WTC11 (cell line): Measurements from ENCODE around the gene MOBP. TPM values are rescaled to one million over a fixed set of nuclear protein-coding genes. Genes with fewer than 3 reads are reported as not detected.

Source experiments
- ATAC-seq: fragments of 200-7000 bp; cut with Tn5 transposase; 2 replicates; pipeline ENCODE4 v1.10.0; 2021; ENCODE audit warnings: mild to moderate bottlenecking, moderate library complexity
- CTCF ChIA-PET: fragments of 300-600 bp; sonication (Branson Sonifier 250); formaldehyde crosslinking; loops from one replicate; lab custom pipeline; 2021; ENCODE audit warnings: antibody characterized with exemption; lab: Charles Lee
- POLR2A ChIA-PET: fragments of 350-600 bp; sonication (Branson Sonifier 250); formaldehyde crosslinking; loops from one replicate; lab custom pipeline; 2021; ENCODE audit warnings: antibody characterized with exemption; lab: Charles Lee
- DNase-seq: peaks from one replicate; pipeline ENCODE4 v3.0.0; 2021; ENCODE audit warnings: low spot score
- H3K27ac Mint-ChIP-seq: 2 replicates; pipeline ENCODE4 v1.8.0; 2021; ENCODE audit warnings: mixed read lengths
- H3K27me3 Mint-ChIP-seq: 2 replicates; pipeline ENCODE4 v1.8.0; 2021; ENCODE audit warnings: low read depth, mild to moderate bottlenecking, moderate library complexity, mixed read lengths
- H3K36me3 Mint-ChIP-seq: 2 replicates; pipeline ENCODE4 v1.8.0; 2021; ENCODE audit warnings: mixed read lengths
- H3K4me1 Mint-ChIP-seq: 2 replicates; pipeline ENCODE4 v1.8.0; 2022; ENCODE audit warnings: mixed read lengths
- H3K4me3 Mint-ChIP-seq: 2 replicates; pipeline ENCODE4 v1.8.0; 2021; ENCODE audit warnings: mild to moderate bottlenecking, moderate library complexity, mixed read lengths
- H3K9me3 Mint-ChIP-seq: 2 replicates; pipeline ENCODE4 v1.8.0; 2021; ENCODE audit warnings: mixed read lengths
- CREM ChIP-seq: sonication (generic); formaldehyde crosslinking; IDR thresholded peaks from 2 replicates; pipeline ENCODE4 v1.8.1; 2022; ENCODE audit warnings: mild to moderate bottlenecking, missing genetic modification reagents, moderate library complexity
- E2F4 ChIP-seq: sonication (generic); formaldehyde crosslinking; IDR thresholded peaks from 2 replicates; pipeline ENCODE4 v1.8.1; 2022; ENCODE audit warnings: low read depth, mild to moderate bottlenecking, moderate library complexity, missing genetic modification reagents, borderline replicate concordance
- E2F5 ChIP-seq: sonication (generic); formaldehyde crosslinking; IDR thresholded peaks from 2 replicates; pipeline ENCODE4 v1.8.1; 2022; ENCODE audit warnings: mild to moderate bottlenecking, moderate library complexity, missing genetic modification reagents
- EMX1 ChIP-seq: fragments of 250-450 bp; sonication (Bioruptor Pico); IDR thresholded peaks from 2 replicates; pipeline ENCODE4 v1.8.0; 2021; ENCODE audit warnings: mild to moderate bottlenecking
- GTF2I ChIP-seq: fragments of 250-450 bp; sonication (Bioruptor Pico); conservative IDR thresholded peaks from 2 replicates; pipeline ENCODE4 v1.4.0; 2021; ENCODE audit warnings: mild to moderate bottlenecking
- HMGA2 ChIP-seq: fragments of 250-450 bp; sonication (Bioruptor Pico); IDR thresholded peaks from 2 replicates; pipeline ENCODE4 v1.4.0; 2021; ENCODE audit warnings: mild to moderate bottlenecking, moderate library complexity
- JUN ChIP-seq: sonication (generic); formaldehyde crosslinking; IDR thresholded peaks from 2 replicates; pipeline ENCODE4 v1.8.0; 2023; ENCODE audit warnings: mild to moderate bottlenecking, missing genetic modification reagents
- MXD4 ChIP-seq: fragments of 250-450 bp; sonication (Bioruptor Pico); IDR thresholded peaks from 2 replicates; pipeline ENCODE4 v1.8.0; 2021; ENCODE audit warnings: mild to moderate bottlenecking, moderate library complexity, borderline replicate concordance
- PRRX2 ChIP-seq: fragments of 250-450 bp; sonication (Bioruptor Pico); IDR thresholded peaks from 2 replicates; pipeline ENCODE4 v1.8.0; 2021; ENCODE audit warnings: mild to moderate bottlenecking
- TCF7 ChIP-seq: sonication (generic); formaldehyde crosslinking; IDR thresholded peaks from 2 replicates; pipeline ENCODE4 v1.8.0; 2022; ENCODE audit warnings: mild to moderate bottlenecking, low read depth, missing genetic modification reagents, moderate library complexity
- ZBTB21 ChIP-seq: sonication (generic); formaldehyde crosslinking; IDR thresholded peaks from 2 replicates; pipeline ENCODE4 v1.8.1; 2023; ENCODE audit warnings: mild to moderate bottlenecking, missing genetic modification reagents, borderline replicate concordance
- ZNF232 ChIP-seq: sonication (generic); formaldehyde crosslinking; IDR thresholded peaks from 2 replicates; pipeline ENCODE4 v1.8.0; 2022; ENCODE audit warnings: mild to moderate bottlenecking, missing genetic modification reagents
- ZNF281 ChIP-seq: sonication (generic); formaldehyde crosslinking; IDR thresholded peaks from 2 replicates; pipeline ENCODE4 v1.8.0; 2023; ENCODE audit warnings: mild to moderate bottlenecking, missing genetic modification reagents
- ZNF317 ChIP-seq: sonication (generic); formaldehyde crosslinking; IDR thresholded peaks from 2 replicates; pipeline ENCODE4 v1.8.1; 2023; ENCODE audit warnings: low read depth, mild to moderate bottlenecking, moderate library complexity, missing genetic modification reagents, borderline replicate concordance
- ZNF425 ChIP-seq: fragments of 250-450 bp; sonication (Bioruptor Pico); conservative IDR thresholded peaks from 2 replicates; pipeline ENCODE4 v1.9.0; 2021; ENCODE audit warnings: mild to moderate bottlenecking
- total RNA-seq: library from RNA; stranded (reverse); gene quantifications from 3 replicates; pipeline ENCODE4 v1.2.3, GENCODE V29; 2021
- TF ChIP-seq, protein P1 (sequence below): sonication (generic); formaldehyde crosslinking; conservative IDR thresholded peaks from 2 replicates; pipeline ENCODE4 v1.8.1; 2023; ENCODE audit warnings: mild to moderate bottlenecking, low read depth, missing genetic modification reagents, moderate library complexity
- TF ChIP-seq, protein P2 (sequence below): fragments of 250-450 bp; sonication (Bioruptor Pico); IDR thresholded peaks from 2 replicates; pipeline ENCODE4 v1.9.0; 2021; ENCODE audit warnings: mild to moderate bottlenecking

The MOBP gene
- total RNA-seq, 1 experiment from 2014 or later: 0.13 TPM

DNA sequence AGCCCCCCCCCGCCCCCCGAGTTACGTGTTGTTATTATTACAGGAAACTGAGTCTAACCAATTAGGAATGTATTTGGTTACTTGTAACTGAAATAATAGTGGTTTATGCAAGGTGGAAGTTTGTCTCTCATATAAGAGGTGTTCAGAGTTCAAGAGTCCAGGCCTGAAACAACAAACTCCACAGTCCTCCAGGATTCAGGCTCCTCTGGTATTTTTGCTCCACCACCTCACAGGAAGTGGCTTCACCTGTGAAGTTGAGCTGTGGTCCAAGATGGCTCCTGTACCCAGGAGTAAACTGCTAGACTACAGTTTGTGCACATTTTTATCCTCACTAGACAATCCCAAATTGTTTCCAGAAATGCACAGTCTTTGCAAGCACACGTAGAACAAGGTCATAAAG is 27.3 kb downstream of the MOBP start (continued):
- no peak for TF ChIP-seq TCF7 (CRISPR knock-in tag)

DNA sequence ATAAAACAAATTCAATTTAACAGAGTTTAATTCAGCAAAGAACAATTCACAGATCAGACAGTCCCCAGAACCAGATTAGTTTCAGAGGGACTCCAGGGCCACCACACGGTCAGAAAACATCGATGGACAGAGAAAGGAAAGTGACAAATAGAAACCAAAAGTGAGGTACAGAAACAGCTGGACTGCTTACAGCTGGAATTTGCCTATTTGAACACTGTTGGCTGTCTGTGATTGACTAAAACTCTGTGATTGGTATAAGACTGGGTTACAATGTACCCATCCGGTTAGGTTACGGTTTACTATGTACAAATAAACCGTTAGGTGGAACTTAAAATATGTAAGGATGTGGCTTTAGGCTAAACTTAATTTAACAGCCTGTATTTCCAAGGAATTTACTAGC is 30.3 kb downstream of the MOBP start:
- peaks cover 9% of the 10 kb centered on the region for H3K4me1 Mint-ChIP-seq
- no peak for ATAC-seq
- H3K27ac Mint-ChIP-seq: no peak overlapping the region
- H3K4me3 Mint-ChIP-seq: no peak overlapping the region
- TF ChIP-seq JUN (CRISPR knock-in tag) (no peak), ZNF232 (CRISPR knock-in tag) (no peak), ZBTB21 (CRISPR knock-in tag) (no peak), GTF2I (CRISPR knock-in tag) (no peak), CREM (no peak), PRRX2 (CRISPR knock-in tag) (no peak), ZNF317 (CRISPR knock-in tag) (no peak), E2F4 (CRISPR knock-in tag) (no peak), ZNF281 (CRISPR knock-in tag) (no peak), HMGA2 (CRISPR knock-in tag) (no peak), MXD4 (CRISPR knock-in tag) (no peak), E2F5 (CRISPR knock-in tag) (no peak), ZNF425 (no peak), EMX1 (CRISPR knock-in tag) (no peak)
- TF ChIP-seq, protein P1, sequence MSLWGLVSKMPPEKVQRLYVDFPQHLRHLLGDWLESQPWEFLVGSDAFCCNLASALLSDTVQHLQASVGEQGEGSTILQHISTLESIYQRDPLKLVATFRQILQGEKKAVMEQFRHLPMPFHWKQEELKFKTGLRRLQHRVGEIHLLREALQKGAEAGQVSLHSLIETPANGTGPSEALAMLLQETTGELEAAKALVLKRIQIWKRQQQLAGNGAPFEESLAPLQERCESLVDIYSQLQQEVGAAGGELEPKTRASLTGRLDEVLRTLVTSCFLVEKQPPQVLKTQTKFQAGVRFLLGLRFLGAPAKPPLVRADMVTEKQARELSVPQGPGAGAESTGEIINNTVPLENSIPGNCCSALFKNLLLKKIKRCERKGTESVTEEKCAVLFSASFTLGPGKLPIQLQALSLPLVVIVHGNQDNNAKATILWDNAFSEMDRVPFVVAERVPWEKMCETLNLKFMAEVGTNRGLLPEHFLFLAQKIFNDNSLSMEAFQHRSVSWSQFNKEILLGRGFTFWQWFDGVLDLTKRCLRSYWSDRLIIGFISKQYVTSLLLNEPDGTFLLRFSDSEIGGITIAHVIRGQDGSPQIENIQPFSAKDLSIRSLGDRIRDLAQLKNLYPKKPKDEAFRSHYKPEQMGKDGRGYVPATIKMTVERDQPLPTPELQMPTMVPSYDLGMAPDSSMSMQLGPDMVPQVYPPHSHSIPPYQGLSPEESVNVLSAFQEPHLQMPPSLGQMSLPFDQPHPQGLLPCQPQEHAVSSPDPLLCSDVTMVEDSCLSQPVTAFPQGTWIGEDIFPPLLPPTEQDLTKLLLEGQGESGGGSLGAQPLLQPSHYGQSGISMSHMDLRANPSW (CRISPR knock-in tag): no peak
- TF ChIP-seq, protein P2, sequence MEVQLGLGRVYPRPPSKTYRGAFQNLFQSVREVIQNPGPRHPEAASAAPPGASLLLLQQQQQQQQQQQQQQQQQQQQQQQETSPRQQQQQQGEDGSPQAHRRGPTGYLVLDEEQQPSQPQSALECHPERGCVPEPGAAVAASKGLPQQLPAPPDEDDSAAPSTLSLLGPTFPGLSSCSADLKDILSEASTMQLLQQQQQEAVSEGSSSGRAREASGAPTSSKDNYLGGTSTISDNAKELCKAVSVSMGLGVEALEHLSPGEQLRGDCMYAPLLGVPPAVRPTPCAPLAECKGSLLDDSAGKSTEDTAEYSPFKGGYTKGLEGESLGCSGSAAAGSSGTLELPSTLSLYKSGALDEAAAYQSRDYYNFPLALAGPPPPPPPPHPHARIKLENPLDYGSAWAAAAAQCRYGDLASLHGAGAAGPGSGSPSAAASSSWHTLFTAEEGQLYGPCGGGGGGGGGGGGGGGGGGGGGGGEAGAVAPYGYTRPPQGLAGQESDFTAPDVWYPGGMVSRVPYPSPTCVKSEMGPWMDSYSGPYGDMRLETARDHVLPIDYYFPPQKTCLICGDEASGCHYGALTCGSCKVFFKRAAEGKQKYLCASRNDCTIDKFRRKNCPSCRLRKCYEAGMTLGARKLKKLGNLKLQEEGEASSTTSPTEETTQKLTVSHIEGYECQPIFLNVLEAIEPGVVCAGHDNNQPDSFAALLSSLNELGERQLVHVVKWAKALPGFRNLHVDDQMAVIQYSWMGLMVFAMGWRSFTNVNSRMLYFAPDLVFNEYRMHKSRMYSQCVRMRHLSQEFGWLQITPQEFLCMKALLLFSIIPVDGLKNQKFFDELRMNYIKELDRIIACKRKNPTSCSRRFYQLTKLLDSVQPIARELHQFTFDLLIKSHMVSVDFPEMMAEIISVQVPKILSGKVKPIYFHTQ (CRISPR knock-in tag): no peak
- DNase-seq: no peak
- H3K36me3 Mint-ChIP-seq: no peaks in the 10 kb centered on the region
- CTCF ChIA-PET: interaction anchor here (1.3 to 2.7 kb wide), 8 partner anchors 8 to 695 kb away, joined by 3 to 54 read pairs (median 12); no protein-coding TSS in a partner anchor
- peaks cover 4% of the 10 kb centered on the region for H3K27me3 Mint-ChIP-seq
- POLR2A ChIA-PET: interaction anchor here (1.2 kb wide), 1 partner anchor 91 kb away, joined by 4 read pairs; the partner anchor contains the start of gene RPSA
- peaks cover under 1% of the 10 kb centered on the region; the same call in 1 of the 2 replicates for H3K9me3 Mint-ChIP-seq
